Fibroblast of skin of left biceps (primary cell): ENCODE results near the gene ATF7IP.
A peak's percentile ranks its signal among the peaks of the same experiment; 100 is the strongest.
"Not testable (repeated sequence)": the region's sequence is repeated elsewhere in the genome, so short reads cannot be mapped to it uniquely, and the experiment has no call there.

ENCODE experiments used
- DNase-seq, 2 experiments: peaks; one replicate each; pipeline ENCODE4 v3.0.0-alpha.2; 2013; ENCODE audit warnings: low read depth in 2 of 2

Gene ATF7IP

GRCh38 chr12:14373217-14373616 is 7.7 kb downstream of the ATF7IP start:
- DNase-seq = no peak

DNA sequence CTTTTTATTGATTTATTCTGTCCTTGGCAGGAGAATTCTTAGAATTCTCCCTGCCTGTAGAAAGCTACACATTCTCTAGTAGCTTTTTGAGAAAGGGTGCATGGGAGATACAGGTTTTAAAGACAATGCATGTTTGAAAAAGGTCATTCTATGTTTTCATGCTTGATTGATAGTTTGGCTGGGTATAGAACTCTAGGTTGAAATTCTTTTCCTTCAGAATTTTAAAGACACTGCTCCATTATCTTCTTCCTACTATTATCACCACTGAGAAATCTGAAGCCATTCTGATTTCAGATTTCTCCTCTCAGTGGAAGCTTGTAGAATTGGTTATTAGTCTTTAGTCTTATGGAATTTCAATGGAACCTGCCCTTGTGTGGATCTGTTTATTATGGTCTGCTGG is 14.0 kb downstream of the ATF7IP start:
- no peak for DNase-seq

- peak; percentile 84 for DNase-seq
Measured at GRCh38 chr12:14384783-14385638, 19.5 kb downstream of the ATF7IP start.

- DNase-seq = no peak
Measured at GRCh38 chr12:14387219-14387871, 21.9 kb downstream of the ATF7IP start.

DNA sequence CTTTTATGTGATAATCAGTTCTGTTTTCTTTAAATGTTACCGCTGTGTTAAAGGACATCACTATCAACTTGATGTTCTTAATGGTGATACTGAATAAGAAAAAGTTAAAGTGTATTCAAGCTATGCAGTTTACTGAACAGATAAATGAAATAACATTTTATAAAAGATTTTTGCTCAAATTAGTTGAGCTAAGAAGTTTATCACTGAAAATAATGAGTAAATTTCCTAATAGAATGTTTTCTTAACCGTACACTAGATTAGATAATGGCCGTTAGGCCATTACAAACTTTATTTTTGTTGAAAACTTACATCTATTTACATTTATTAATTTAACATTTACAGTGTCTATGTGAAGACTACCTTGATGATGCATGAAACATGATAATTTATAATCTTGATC is 25.0 kb downstream of the ATF7IP start:
- no peak for DNase-seq

DNA sequence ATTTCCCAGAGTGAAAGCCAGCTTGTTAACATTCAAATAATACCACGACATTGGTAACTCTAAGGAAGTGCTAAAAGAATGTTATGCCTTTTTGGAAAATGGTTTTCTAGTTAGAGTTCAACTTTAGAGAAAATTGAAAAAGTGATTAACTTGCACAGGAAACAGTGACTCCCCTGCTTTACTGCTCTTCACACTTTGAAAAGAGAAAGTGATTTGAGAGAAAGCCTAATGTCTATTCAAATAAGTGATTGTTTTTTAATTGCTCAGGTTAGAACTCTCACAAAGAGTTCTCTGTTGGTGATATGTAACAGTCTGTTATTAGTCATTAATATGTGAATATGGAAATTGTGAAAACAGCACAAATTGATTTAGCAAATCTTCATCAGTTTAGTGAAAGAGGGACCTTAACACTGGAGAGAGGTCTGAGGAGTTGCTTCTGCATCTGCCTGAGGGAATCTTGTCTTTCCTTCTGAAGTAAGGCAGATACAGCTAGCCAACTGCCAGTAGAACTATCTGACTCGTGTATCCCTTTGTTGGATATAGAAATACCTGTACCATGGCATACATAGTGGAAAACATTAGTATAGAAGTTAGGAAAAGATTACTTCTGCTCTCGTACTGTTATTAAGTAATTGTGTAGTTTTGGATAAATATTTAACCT is 25.5 kb downstream of the ATF7IP start:
- no peak for DNase-seq

- DNase-seq = no peak
Measured at GRCh38 chr12:14393751-14394150, 28.3 kb downstream of the ATF7IP start.

- peak in 1 of 2 experiments; percentile 58 for DNase-seq
Measured at GRCh38 chr12:14394317-14395073, 29.0 kb downstream of the ATF7IP start.

- DNase-seq = no peak
Measured at GRCh38 chr12:14395074-14395778, 29.7 kb downstream of the ATF7IP start.

DNA sequence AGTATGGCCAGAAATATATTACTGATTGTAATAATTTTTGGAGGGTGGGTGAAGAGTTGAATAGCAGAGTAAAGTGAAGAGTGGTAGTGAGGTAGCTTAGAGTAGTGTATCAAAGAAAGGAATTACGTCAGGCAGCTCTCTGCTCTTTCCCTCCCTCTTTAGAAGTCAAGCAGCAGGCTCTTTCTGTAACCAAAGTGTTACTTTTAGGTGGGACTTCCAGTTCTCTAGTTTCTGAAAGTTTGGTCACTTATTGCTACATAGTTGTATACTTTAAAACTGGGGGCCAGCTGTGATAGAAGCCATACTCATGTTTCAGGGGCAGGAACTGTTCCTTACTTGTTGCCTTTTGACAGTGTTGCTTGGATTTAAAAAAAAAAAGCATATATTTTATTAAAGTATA is 30.6 kb downstream of the ATF7IP start:
- DNase-seq = no peak

DNA sequence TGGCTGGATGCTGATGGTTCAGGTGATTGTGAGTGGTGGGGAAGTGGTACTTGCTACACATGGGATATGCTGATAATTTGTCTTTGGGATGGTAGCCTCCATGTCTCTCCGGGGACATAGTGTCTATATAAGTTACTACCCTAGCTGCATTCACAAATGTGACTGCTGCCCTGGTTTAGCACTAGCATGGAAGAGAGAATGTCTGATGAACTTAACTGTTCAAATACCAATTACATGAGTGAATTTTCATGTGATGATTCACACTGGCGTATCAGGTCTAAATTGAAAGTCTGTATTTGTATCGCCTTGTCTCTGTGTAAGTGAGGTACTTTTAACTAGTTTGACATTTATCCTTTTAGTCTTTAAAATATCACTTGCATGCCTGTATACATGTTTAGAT is 34.4 kb downstream of the ATF7IP start:
- DNase-seq = no peak

- no peak for DNase-seq
Measured at GRCh38 chr12:14400599-14400998, 35.1 kb downstream of the ATF7IP start.

- not testable (repeated sequence) for DNase-seq
Measured at GRCh38 chr12:14401267-14401666, 35.8 kb downstream of the ATF7IP start.

GRCh38 chr12:14402697-14403096 is 37.2 kb downstream of the ATF7IP start:
- no peak for DNase-seq

- DNase-seq = no peak
Measured at GRCh38 chr12:14403293-14403692, 37.8 kb downstream of the ATF7IP start.

DNA sequence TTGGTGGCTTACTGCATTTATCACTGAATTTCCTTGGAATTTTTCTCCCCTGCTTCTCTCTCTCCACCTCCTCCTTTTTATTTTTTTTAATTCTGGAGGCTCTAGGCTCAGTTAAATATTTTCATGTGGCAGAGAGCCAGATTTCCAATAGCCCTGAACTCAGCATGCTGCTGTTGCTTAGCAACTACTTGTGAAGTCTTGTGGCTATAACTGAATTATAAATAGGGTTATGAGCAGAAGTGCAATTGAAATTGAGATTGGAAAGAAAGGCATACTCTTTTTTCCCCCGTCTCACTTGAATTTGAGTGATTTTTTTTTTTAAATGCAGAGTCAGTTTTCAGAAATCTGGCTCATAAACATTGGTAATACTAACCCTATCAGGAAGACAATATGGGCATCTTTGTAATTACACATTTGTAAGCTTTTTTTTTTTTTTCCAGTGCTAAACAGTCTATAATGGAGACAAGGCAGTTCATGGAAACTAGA is 38.3 kb downstream of the ATF7IP start:
- peak; percentile 76 to 77 for DNase-seq

- not testable (repeated sequence) for DNase-seq
Measured at GRCh38 chr12:14405407-14405806, 39.9 kb downstream of the ATF7IP start.

GRCh38 chr12:14408208-14408607 is 42.7 kb downstream of the ATF7IP start:
- DNase-seq = no peak

DNA sequence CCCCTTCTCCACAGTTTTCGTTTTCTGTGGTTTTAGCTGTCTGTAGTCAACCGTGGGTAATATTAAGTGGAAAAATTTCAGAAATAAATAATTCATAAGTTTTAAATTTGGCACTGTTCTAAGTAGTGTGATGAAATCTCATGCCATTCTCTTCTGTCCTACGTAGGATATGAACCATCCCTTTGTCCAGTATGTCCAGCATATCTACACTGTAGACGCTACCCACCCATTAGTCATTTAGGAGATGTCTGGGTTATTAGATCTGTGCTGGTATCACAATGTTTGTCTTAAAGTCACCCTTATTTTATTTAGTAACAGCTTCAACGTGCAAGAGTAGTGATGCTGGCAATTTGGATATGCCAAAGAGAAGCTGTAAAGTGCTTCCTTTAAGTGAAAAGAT is 44.7 kb downstream of the ATF7IP start:
- DNase-seq = no peak

GRCh38 chr12:14410841-14411569 is 45.5 kb downstream of the ATF7IP start:
- DNase-seq = no peak
